HG02938 (cell line): Measurements from ENCODE around the gene BMP5.
"Not testable (repeated sequence)": the region's sequence is repeated elsewhere in the genome, so short reads cannot be mapped to it uniquely, and the experiment has no call there.

Source experiments
- ATAC-seq: cut with Tn5 transposase; IDR thresholded peaks from one replicate; pipeline ENCODE4 v1.9.1; 2021; ENCODE audit warnings: mild to moderate bottlenecking, moderate library complexity; ENCODE audit not compliant: unreplicated experiment

BMP5 gene

GRCh38 chr6:55875400-55875799 lies at the start of gene BMP5:
BMP5 (minus strand) TSS chr6:55875590; CDS start chr6:55874865, 725 bp downstream.
- ATAC-seq: no peak

DNA sequence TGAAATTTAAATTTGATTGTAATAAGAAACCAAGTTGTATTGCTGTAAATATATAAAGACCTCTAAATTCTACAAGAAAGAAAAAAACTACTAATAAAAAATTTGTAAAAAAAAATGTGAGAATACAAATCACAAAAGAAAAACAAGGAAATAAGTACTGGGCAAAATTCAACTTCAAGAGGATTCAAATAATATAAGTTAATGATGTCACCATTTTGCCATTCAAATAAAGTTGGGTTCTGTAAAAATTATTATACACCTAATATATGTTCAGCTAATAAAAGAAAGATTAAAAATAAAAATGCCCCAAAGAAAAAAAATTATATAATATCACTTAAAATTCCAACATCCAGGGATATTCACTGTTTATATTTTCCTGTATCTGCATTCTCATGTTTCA lies 47.0 kb upstream of the BMP5 start:
- no peak for ATAC-seq

GRCh38 chr6:55919716-55920308 lies 44.4 kb upstream of the BMP5 start:
- ATAC-seq: no peak

DNA sequence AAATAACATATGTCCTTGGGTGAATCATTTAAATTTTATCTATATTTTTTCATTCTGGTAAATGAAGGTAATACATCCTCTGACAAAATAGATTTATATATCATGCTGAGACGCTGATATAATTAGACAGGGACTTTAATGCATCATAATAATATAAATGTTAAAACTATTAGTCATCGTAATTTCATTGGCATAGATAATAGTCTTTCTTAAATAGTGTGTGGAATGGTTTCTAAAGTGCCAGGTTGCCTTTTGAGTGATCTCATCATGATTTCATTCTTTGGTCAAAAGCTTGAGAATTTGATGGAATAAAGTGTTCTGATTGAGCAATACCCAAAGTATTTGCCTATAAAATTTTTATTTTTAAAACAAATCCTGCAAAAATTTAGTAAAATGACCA lies 43.2 kb upstream of the BMP5 start:
- no peak for ATAC-seq

GRCh38 chr6:55917751-55918415 lies 42.5 kb upstream of the BMP5 start:
- no peak for ATAC-seq

GRCh38 chr6:55916188-55916587 lies 40.8 kb upstream of the BMP5 start:
- ATAC-seq: no peak

GRCh38 chr6:55913228-55914195 lies 38.1 kb upstream of the BMP5 start:
- ATAC-seq: peak; percentile 61

- ATAC-seq: not testable (repeated sequence)
These were observed 35.1 kb upstream of the BMP5 start for GRCh38 chr6:55910466-55910865.

GRCh38 chr6:55909911-55910310 lies 34.5 kb upstream of the BMP5 start:
- ATAC-seq: not testable (repeated sequence)

GRCh38 chr6:55902796-55903195 lies 27.4 kb upstream of the BMP5 start:
- ATAC-seq: no peak

DNA sequence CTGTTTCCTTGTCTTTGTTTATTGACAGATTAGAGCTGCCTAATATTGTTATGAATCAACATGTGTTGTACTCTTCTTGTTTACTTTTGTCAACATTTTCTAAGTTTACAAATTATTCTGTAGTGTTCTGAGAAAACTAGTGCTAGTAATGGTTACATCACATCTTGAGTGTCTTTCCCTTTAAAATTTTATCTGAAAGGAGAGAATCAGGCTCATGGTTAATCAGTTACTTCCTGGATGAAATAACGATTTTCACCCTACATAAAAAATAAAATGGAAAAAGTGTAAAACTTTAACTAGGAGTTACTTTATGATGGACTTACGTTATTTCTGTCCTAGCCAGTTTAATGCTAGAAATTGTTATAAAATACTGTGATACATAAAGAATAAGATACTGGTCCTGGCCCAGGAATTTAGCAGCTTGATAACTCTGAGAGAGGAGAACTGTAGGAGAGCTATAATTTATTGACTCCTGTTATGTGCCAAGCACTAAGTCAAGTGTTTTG lies 26.4 kb upstream of the BMP5 start:
- no peak for ATAC-seq

GRCh38 chr6:55898342-55898741 lies 23.0 kb upstream of the BMP5 start:
- ATAC-seq: no peak

GRCh38 chr6:55897346-55897745 lies 22.0 kb upstream of the BMP5 start:
- no peak for ATAC-seq

DNA sequence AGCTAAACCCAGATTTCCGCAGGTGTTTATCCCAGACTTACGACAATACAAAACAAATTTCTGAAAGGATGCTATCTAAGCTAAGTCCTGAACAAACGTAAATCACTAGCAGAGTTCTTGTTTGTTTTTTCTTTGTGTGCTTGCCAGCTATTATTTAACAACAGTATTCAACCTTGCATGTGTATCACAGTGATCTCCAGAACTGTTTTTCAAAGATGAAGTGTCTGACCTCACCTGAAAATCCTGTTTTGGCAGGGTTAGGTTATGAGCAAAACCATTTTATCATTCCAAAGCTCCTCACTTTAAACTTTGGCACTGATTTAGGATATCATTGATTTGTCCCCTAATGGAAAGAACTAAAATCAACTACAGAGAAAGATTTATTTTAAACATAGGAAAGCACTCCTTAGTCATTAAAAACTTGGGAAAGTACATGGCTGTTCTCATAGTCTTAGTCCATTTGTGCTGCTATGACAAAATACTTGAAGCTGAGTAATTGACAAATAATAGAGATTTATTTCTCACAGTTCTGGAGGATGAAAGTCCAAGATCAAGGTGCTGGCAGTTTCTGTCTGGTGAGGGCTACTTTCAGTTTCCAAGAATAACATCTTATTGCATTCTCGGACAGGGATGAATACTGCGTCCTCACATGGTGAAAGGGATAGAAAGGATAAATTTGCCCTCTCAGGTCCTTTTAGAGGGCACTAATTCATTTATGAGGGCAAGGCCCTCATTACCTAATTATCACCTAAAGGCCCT lies 20.8 kb upstream of the BMP5 start:
- ATAC-seq: no peak

DNA sequence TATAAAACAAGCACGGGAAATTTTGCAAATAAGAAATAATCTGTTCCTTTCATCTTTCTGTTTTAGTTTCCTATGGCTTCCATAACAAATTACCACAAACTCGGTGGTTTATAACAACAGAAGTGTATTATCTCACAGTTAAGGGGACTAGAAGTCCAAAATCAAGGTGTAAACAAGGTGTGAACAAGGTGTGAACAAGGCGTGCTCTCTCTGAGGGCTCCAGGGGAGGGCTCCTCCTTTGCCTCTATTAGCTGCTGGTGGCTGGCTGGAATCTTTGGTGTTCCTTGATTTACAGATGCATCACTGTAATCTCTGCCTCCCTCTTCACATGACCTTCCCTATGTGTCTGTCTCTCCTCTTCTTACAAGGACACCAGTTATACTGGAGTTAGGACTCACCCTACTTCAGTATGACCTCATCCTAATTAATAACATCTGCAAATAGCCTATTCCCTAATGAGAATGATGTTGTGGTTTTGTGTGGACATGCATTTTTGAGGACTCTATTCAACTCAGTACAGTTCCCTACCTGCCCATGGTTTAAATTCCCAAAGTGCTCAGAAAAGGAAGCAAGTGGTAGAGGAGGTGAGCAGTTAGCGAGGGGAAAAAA lies 17.5 kb upstream of the BMP5 start:
- no peak for ATAC-seq

GRCh38 chr6:55888917-55889316 lies 13.5 kb upstream of the BMP5 start:
- no peak for ATAC-seq

GRCh38 chr6:55886185-55886836 lies 10.9 kb upstream of the BMP5 start:
- ATAC-seq: no peak

GRCh38 chr6:55882718-55883569 lies 7.6 kb upstream of the BMP5 start:
- no peak for ATAC-seq

DNA sequence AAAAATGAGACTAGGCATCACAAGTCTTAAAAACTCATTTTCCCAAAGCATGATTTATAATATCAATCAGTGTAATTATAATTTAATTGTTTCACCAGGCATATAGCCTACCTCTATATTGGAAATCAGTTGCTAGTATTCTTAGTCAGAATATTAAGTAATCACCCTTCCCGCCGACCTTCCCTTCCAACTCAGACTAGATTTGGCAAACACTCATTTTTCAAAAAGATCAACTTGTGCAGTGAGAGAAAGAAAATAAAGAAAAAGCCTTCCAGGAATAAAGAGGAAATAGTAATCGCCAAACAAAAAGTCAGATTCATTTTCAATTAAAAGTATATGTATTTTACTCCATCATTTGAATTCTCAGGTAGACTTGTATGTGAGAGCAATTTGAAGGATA lies 1.9 kb upstream of the BMP5 start:
- no peak for ATAC-seq
